K562 (cell line): ENCODE data around the gene PPP2R1B. TPM values are rescaled to one million over a fixed set of nuclear protein-coding genes. Genes with fewer than 3 reads are reported as not detected.

Experiments
- DPF2 ChIP-seq: fragments of 450-650 bp; IDR thresholded peaks from 2 replicates; pipeline ENCODE4 v1.6.1; 2016
- HNRNPK ChIP-seq: fragments of 200-400 bp; formaldehyde crosslinking; IDR thresholded peaks from one replicate; pipeline ENCODE4 v1.6.1; 2018; ENCODE audit warnings: mild to moderate bottlenecking, low read depth, low read length; ENCODE audit not compliant: poor library complexity, severe bottlenecking
- HNRNPL ChIP-seq: fragments of 200-400 bp; formaldehyde crosslinking; IDR thresholded peaks from 2 replicates; pipeline ENCODE4 v1.6.1; 2017; ENCODE audit warnings: low read depth, mild to moderate bottlenecking, low read length
- MTA2 ChIP-seq: fragments of 450-650 bp; IDR thresholded peaks from 2 replicates; pipeline ENCODE4 v1.6.1; 2016; ENCODE audit warnings: low read depth
- MYC ChIP-seq, 2 experiments: fragments of 250-450 bp in 1 of 2; sonication (Bioruptor Pico) in 1 of 2; IDR thresholded peaks; 2 replicates each; pipeline versions ENCODE4 v1.5.1 to v1.6.1; 2012 to 2021; ENCODE audit warnings: low read depth in 2 of 2, borderline replicate concordance in 1 of 2, improper control_type of control experiment in 1 of 2, low read length in 1 of 2, mild to moderate bottlenecking in 1 of 2, moderate library complexity in 1 of 2
- NFRKB ChIP-seq: fragments of 450-650 bp; IDR thresholded peaks from 2 replicates; pipeline ENCODE4 v1.6.1; 2016; ENCODE audit warnings: low read depth
- PHF20 ChIP-seq: fragments of 450-650 bp; IDR thresholded peaks from 2 replicates; pipeline ENCODE4 v1.6.1; 2018; ENCODE audit not compliant: partially characterized antibody
- POLR2G ChIP-seq: fragments of 200-400 bp; formaldehyde crosslinking; IDR thresholded peaks from 2 replicates; pipeline ENCODE4 v1.6.1; 2017; ENCODE audit warnings: low read depth, mild to moderate bottlenecking, antibody characterized with exemption, low read length, moderate library complexity
- POLR2H ChIP-seq: IDR thresholded peaks from 2 replicates; pipeline ENCODE4 v1.6.1; 2016; ENCODE audit warnings: missing genetic modification characterization, low read depth, mild to moderate bottlenecking, control low read depth, missing compliant biosample characterization, moderate library complexity
- TAF9B ChIP-seq: fragments of 450-650 bp; IDR thresholded peaks from 2 replicates; pipeline ENCODE4 v1.6.1; 2018; ENCODE audit warnings: mild to moderate bottlenecking; ENCODE audit not compliant: partially characterized antibody
- TRIM28 ChIP-seq: fragments of 450-650 bp; IDR thresholded peaks from 2 replicates; pipeline ENCODE4 v1.6.1; 2017
- ZFP36 ChIP-seq: fragments of 150-350 bp; IDR thresholded peaks from 2 replicates; pipeline ENCODE4 v1.6.1; 2018; ENCODE audit warnings: low read length, low read depth; ENCODE audit not compliant: partially characterized antibody
- ZFPM2 ChIP-seq: fragments of 250-450 bp; sonication (Bioruptor Pico); IDR thresholded peaks from 2 replicates; pipeline ENCODE4 v1.5.1; 2022; ENCODE audit warnings: mild to moderate bottlenecking
- ZNF717 ChIP-seq: fragments of 250-450 bp; sonication (Bioruptor Pico); IDR thresholded peaks from 2 replicates; pipeline ENCODE4 v1.5.0; 2021
- ZNF766 ChIP-seq: fragments of 200-800 bp; sonication (Bioruptor generic); conservative IDR thresholded peaks from 2 replicates; pipeline ENCODE4 v1.6.1; 2016; ENCODE audit warnings: missing genetic modification characterization, missing compliant biosample characterization
- polyA plus RNA-seq, 8 experiments: library from polyadenylated mRNA; depleted of rRNA in 4 of 8; stranded (reverse) in 5 of 8; unstranded in 3 of 8; fragments of >200 nt; fragmentation: Nextera tagmentation in 2 of 8; fragmentation: Illumina TruSeq in 1 of 8; extraction: Ambion mirVana in 2 of 8; extraction: Trizol in 1 of 8; gene quantifications; 2 replicates each; pipeline versions ENCODE4 v1.2.1 to v1.2.3, GENCODE V29; 2011 to 2014; ENCODE audit warnings: inconsistent platforms in 1 of 8, missing spikeins in 1 of 8
- total RNA-seq, 7 experiments: library from RNA; depleted of rRNA in 6 of 7; stranded (reverse); fragments of >200 nt in 6 of 7; fragmentation: Illumina TruSeq in 2 of 7; extraction: Trizol in 2 of 7; gene quantifications; 2 replicates each; pipeline versions ENCODE4 v1.2.1 to v1.2.3, GENCODE V29; 2011 to 2021; ENCODE audit warnings: low replicate concordance in 1 of 7
- TF ChIP-seq, protein P1 (sequence below), 2 experiments: fragments of 450-650 bp; formaldehyde crosslinking in 1 of 2; IDR thresholded peaks; 2 replicates each; pipeline versions ENCODE4 v1.4.0 to v1.6.1; 2014 to 2020; ENCODE audit warnings: mild to moderate bottlenecking in 2 of 2, borderline replicate concordance in 1 of 2, low read depth in 1 of 2
- TF ChIP-seq, protein P2 (sequence below): IDR thresholded peaks from 2 replicates; pipeline ENCODE4 v1.6.1; 2014; ENCODE audit warnings: antibody characterized with exemption

The PPP2R1B gene
- total and polyA plus RNA-seq, 9 of the 15 experiments (the other 6 are each of a cell fraction or from before 2014, with no cell fraction given) = 24.6 to 68.5 (median 39.8) TPM

DNA sequence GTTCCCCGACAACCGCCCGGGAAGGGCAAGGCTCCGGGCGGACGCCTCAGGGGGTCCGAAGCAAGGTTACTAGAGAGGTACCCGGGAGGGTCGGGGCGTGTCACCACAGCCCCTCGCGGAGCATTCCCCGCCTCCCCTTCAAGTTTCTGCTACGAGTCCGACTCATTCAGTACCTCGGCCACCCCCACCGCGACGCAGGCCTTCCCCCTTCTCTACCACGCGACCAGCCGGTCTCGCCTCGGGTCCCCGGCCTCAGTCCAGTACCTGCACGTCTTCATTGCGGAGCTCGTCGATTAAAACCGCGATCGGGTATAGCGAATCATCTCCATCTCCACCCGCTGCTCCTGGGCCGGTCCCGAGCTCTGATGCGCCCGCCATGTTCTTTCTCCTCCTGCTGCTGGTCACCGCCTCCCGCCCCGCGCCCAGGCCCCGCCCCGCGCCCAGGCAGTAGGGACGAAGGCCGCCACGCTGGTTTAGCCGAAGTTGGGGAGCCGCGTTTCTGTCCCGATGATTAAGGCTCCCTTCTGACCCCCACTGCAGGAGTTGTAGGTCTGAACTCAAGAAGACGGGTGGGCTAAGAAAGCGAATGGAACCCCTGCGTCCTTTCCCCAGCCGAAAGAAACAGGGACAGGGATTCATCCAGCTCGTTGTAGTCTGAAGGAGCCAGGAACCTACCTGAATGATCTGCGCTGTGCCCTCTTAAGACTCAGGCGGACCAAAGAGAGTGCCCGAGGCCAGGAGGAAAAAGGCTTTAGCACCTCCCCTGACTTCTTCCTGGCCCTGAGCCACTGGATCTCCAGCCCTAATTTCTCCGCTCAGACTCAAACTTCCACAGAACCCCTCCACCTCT, at the start of gene PPP2R1B (continued):
- TF ChIP-seq TRIM28 = no peak
- peak; percentile 11; the same call in 1 of the 2 replicates for TF ChIP-seq DPF2
- peak; percentile 82 for TF ChIP-seq POLR2G
- TF ChIP-seq MYC (IDR thresholded peaks at IDR 0.05; ENCODE audit: low read depth, low read length) = peak; percentile 24
- TF ChIP-seq MYC (CRISPR knock-in tag; IDR thresholded peaks at IDR 0.05; ENCODE audit: borderline replicate concordance, low read depth) = peak; percentile 63; the same call in 1 of the 2 replicates
- TF ChIP-seq POLR2H (tag) = peak; percentile 40; the same call in 1 of the 2 replicates
- TF ChIP-seq, protein P1, sequence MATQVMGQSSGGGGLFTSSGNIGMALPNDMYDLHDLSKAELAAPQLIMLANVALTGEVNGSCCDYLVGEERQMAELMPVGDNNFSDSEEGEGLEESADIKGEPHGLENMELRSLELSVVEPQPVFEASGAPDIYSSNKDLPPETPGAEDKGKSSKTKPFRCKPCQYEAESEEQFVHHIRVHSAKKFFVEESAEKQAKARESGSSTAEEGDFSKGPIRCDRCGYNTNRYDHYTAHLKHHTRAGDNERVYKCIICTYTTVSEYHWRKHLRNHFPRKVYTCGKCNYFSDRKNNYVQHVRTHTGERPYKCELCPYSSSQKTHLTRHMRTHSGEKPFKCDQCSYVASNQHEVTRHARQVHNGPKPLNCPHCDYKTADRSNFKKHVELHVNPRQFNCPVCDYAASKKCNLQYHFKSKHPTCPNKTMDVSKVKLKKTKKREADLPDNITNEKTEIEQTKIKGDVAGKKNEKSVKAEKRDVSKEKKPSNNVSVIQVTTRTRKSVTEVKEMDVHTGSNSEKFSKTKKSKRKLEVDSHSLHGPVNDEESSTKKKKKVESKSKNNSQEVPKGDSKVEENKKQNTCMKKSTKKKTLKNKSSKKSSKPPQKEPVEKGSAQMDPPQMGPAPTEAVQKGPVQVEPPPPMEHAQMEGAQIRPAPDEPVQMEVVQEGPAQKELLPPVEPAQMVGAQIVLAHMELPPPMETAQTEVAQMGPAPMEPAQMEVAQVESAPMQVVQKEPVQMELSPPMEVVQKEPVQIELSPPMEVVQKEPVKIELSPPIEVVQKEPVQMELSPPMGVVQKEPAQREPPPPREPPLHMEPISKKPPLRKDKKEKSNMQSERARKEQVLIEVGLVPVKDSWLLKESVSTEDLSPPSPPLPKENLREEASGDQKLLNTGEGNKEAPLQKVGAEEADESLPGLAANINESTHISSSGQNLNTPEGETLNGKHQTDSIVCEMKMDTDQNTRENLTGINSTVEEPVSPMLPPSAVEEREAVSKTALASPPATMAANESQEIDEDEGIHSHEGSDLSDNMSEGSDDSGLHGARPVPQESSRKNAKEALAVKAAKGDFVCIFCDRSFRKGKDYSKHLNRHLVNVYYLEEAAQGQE (IDR thresholded peaks at IDR 0.05; ENCODE audit: borderline replicate concordance) = no peak
- TF ChIP-seq, protein P1 (CRISPR knock-in tag; IDR thresholded peaks at IDR 0.05; ENCODE audit: low read depth) = 0 out of 2 replicates have a peak, but pooled peaks have one; percentile 33
- TF ChIP-seq PHF20 = peak; percentile 49
- TF ChIP-seq, protein P2, sequence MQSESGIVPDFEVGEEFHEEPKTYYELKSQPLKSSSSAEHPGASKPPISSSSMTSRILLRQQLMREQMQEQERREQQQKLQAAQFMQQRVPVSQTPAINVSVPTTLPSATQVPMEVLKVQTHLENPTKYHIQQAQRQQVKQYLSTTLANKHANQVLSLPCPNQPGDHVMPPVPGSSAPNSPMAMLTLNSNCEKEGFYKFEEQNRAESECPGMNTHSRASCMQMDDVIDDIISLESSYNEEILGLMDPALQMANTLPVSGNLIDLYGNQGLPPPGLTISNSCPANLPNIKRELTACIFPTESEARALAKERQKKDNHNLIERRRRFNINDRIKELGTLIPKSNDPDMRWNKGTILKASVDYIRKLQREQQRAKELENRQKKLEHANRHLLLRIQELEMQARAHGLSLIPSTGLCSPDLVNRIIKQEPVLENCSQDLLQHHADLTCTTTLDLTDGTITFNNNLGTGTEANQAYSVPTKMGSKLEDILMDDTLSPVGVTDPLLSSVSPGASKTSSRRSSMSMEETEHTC = no peak
- TF ChIP-seq ZFPM2 (CRISPR knock-in tag) = no peak
- TF ChIP-seq NFRKB = peak; percentile 78; the same call in 1 of the 2 replicates
- TF ChIP-seq MTA2 = no peak
- no peak for TF ChIP-seq HNRNPK
- TF ChIP-seq ZNF717 (CRISPR knock-in tag) = no peak
- no peak for TF ChIP-seq ZFP36
- TF ChIP-seq ZNF766 (CRISPR knock-in tag) = no peak
- TF ChIP-seq HNRNPL = no peak
- peak; percentile 84 for TF ChIP-seq TAF9B
